Brain pericyte (primary cell): Measurements from ENCODE around the gene CLEC4F.

Experiments used
- DNase-seq: peaks from one replicate; pipeline ENCODE4 v3.0.0-alpha.2; 2012; ENCODE audit warnings: low read depth, low spot score

The CLEC4F gene

GRCh38 chr2:70820499-70820898 is at the start of gene CLEC4F:
Gene CLEC4F (minus strand): TSS chr2:70820599. CDS start chr2:70820523, 76 bp downstream.
- DNase-seq = no peak

- DNase-seq = no peak
These were observed 48.6 kb upstream of the CLEC4F start for GRCh38 chr2:70868970-70869369.

GRCh38 chr2:70861777-70862625 is 41.6 kb upstream of the CLEC4F start:
- peak; percentile 41 for DNase-seq

GRCh38 chr2:70855667-70856066 is 35.3 kb upstream of the CLEC4F start:
- no peak for DNase-seq

GRCh38 chr2:70854411-70854810 is 34.0 kb upstream of the CLEC4F start:
- DNase-seq = no peak

- no peak for DNase-seq
These were observed 32.4 kb upstream of the CLEC4F start for GRCh38 chr2:70852824-70853223.

GRCh38 chr2:70851704-70852103 is 31.3 kb upstream of the CLEC4F start:
- no peak for DNase-seq

- DNase-seq = no peak
These were observed 30.5 kb upstream of the CLEC4F start for GRCh38 chr2:70850925-70851324.

GRCh38 chr2:70842401-70842800 is 22.0 kb upstream of the CLEC4F start:
- DNase-seq = no peak

- DNase-seq = no peak
These were observed 17.9 kb upstream of the CLEC4F start for GRCh38 chr2:70837980-70838925.

- no peak for DNase-seq
These were observed 15.2 kb upstream of the CLEC4F start, which contains the start of gene CD207 for GRCh38 chr2:70835643-70836042. Gene CD207 (minus strand): TSS chr2:70835816. CDS start chr2:70835776, 40 bp downstream.

- DNase-seq = no peak
These were observed 14.5 kb upstream of the CLEC4F start for GRCh38 chr2:70834881-70835280.

- no peak for DNase-seq
These were observed 13.7 kb upstream of the CLEC4F start for GRCh38 chr2:70834106-70834505.

GRCh38 chr2:70833246-70833645 is 12.8 kb upstream of the CLEC4F start:
- DNase-seq = no peak

- no peak for DNase-seq
These were observed 12.0 kb upstream of the CLEC4F start for GRCh38 chr2:70832386-70832785.

- no peak for DNase-seq
These were observed 11.5 kb upstream of the CLEC4F start for GRCh38 chr2:70831861-70832260.

GRCh38 chr2:70830366-70830765 is 10.0 kb upstream of the CLEC4F start:
- no peak for DNase-seq

- DNase-seq = no peak
These were observed 9.5 kb upstream of the CLEC4F start for GRCh38 chr2:70829916-70830315.

GRCh38 chr2:70828914-70829824 is 8.8 kb upstream of the CLEC4F start:
- no peak for DNase-seq

GRCh38 chr2:70828115-70828514 is 7.7 kb upstream of the CLEC4F start:
- DNase-seq = no peak

- DNase-seq = no peak
These were observed 7.0 kb upstream of the CLEC4F start for GRCh38 chr2:70827388-70827787.
